ENCODE results near the gene F8. TPM values are rescaled to one million over a fixed set of nuclear protein-coding genes. Genes with fewer than 3 reads are reported as not detected.
"Not testable (repeated sequence)": the region's sequence is repeated elsewhere in the genome, so short reads cannot be mapped to it uniquely, and the experiment has no call there.

The F8 gene
- total and polyA plus RNA-seq, 2 of the 4 experiments (the other 2 are of a cell fraction), result 1.4 to 1.5 TPM

- 100% methylated on average over 2 of the region's 11 CpGs; no CpG with 5 or more reads in 1 of the 2 experiments for WGBS, 2 experiments (ENCODE audit: extremely low coverage in 2 of 2, insufficient read length in 1 of 2)
Observed at GRCh38 chrX:154910528-154910927, 112.0 kb downstream of the F8 start.

DNA sequence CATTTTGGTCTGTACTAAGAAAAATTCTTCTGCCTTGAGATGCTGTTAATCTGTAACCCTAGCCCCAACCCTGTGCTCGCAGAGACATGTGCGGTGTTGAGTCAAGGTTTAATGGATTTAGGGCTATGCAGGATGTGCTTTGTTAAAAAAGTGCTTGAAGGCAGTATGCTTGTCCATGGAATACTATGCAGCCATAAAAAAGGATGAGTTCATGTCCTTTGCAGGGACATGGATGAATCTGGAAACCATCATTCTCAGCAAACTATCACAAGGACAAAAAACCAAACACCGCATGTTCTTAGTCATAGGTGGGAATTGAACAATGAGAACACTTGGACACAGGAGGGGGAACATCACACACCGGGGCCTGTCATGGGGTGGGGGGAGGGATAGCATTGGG is 112.5 kb downstream of the F8 start:
- ATAC-seq (ENCODE audit: low read depth); intact Hi-C loops (cut with micrococcal nuclease): not testable (repeated sequence)

More at GRCh38 chrX:154910528-154910927, 112.0 kb downstream of the F8 start:
- H3K23ac ChIP-seq (ENCODE audit: low read depth, low read length); H2BK15ac ChIP-seq (ENCODE audit: low read depth, low read length); H3K27me3 ChIP-seq (ENCODE audit: control insufficient read depth, insufficient read depth, low read length); ATAC-seq (ENCODE audit: low read depth); POLR2A ChIA-PET (ENCODE audit: unreplicated experiment); H3K4me3 ChIP-seq (ENCODE audit: insufficient read depth, low read depth, low read length); H3K9me3 ChIP-seq (ENCODE audit: control insufficient read depth, insufficient read depth, low read length); H3K4me1 ChIP-seq (ENCODE audit: control insufficient read depth, insufficient read depth, low read length); dilution Hi-C loops (cut with HindIII; ENCODE audit: low sequenced_read_pairs, unreplicated experiment); H3K36me3 ChIP-seq (ENCODE audit: control insufficient read depth, insufficient read depth, low read length); H4K20me1 ChIP-seq (ENCODE audit: insufficient read depth, low read length); BruUV-seq (replicated peaks); H2AK9ac ChIP-seq (replicated peaks; ENCODE audit: low read depth, low read length, poor library complexity); H3K9ac ChIP-seq (ENCODE audit: low read depth, low read length); H2BK20ac ChIP-seq (ENCODE audit: low read depth, low read length); H4K5ac ChIP-seq (ENCODE audit: low read depth, low read length); H2BK120ac ChIP-seq (ENCODE audit: low read depth, low read length); H4K91ac ChIP-seq (ENCODE audit: insufficient read depth, low read depth, low read length); H4K8ac ChIP-seq (ENCODE audit: low read depth in 2 of 2, low read length in 2 of 2); H2AK5ac ChIP-seq (ENCODE audit: low read depth, low read length); H3K79me1 ChIP-seq (ENCODE audit: low read depth in 1 of 2, low read length in 2 of 2); intact Hi-C loops (cut with micrococcal nuclease); H3K18ac ChIP-seq (ENCODE audit: low read depth, low read length); H3K56ac ChIP-seq (ENCODE audit: extremely low read depth, insufficient read depth, low read length); DNase-seq; H3K9me1 ChIP-seq (ENCODE audit: insufficient read depth, low read length); CTCF ChIA-PET; H3K4ac ChIP-seq (ENCODE audit: low read depth, low read length); H3K4me2 ChIP-seq (ENCODE audit: low read depth, low read length); H3K27ac ChIP-seq (ENCODE audit: insufficient read depth, low read length); H2AFZ ChIP-seq (replicated peaks; ENCODE audit: low read length, poor library complexity); H2BK5ac ChIP-seq (ENCODE audit: low read depth, low read length, poor library complexity, severe bottlenecking); in situ Hi-C loops (cut with MboI; ENCODE audit: low sequenced_read_pairs); H3K14ac ChIP-seq (replicated peaks; ENCODE audit: low read depth, low read length): not testable (repeated sequence)

More for the DNA sequence above, 112.5 kb downstream of the F8 start:
- 83% methylated on average over 1 of the region's 4 CpGs; no CpG with 5 or more reads in 1 of the 2 experiments for WGBS, 2 experiments (ENCODE audit: extremely low coverage in 2 of 2, insufficient read length in 1 of 2)
- H3K9me3 ChIP-seq (ENCODE audit: control insufficient read depth, insufficient read depth, low read length); H3K14ac ChIP-seq (replicated peaks; ENCODE audit: low read depth, low read length); in situ Hi-C loops (cut with MboI; ENCODE audit: low sequenced_read_pairs); H4K5ac ChIP-seq (ENCODE audit: low read depth, low read length); H4K91ac ChIP-seq (ENCODE audit: insufficient read depth, low read depth, low read length); H2BK5ac ChIP-seq (ENCODE audit: low read depth, low read length, poor library complexity, severe bottlenecking); H4K8ac ChIP-seq (ENCODE audit: low read depth in 2 of 2, low read length in 2 of 2); H3K27ac ChIP-seq (ENCODE audit: insufficient read depth, low read length); H2BK120ac ChIP-seq (ENCODE audit: low read depth, low read length); BruUV-seq (replicated peaks); DNase-seq; H2AK9ac ChIP-seq (replicated peaks; ENCODE audit: low read depth, low read length, poor library complexity); H3K4ac ChIP-seq (ENCODE audit: low read depth, low read length); H3K27me3 ChIP-seq (ENCODE audit: control insufficient read depth, insufficient read depth, low read length); H2AK5ac ChIP-seq (ENCODE audit: low read depth, low read length); H3K9me1 ChIP-seq (ENCODE audit: insufficient read depth, low read length); H3K18ac ChIP-seq (ENCODE audit: low read depth, low read length); H3K36me3 ChIP-seq (ENCODE audit: control insufficient read depth, insufficient read depth, low read length); H3K4me3 ChIP-seq (ENCODE audit: insufficient read depth, low read depth, low read length); H3K23ac ChIP-seq (ENCODE audit: low read depth, low read length); H3K56ac ChIP-seq (ENCODE audit: extremely low read depth, insufficient read depth, low read length); H2BK20ac ChIP-seq (ENCODE audit: low read depth, low read length); H2AFZ ChIP-seq (replicated peaks; ENCODE audit: low read length, poor library complexity); POLR2A ChIA-PET (ENCODE audit: unreplicated experiment); H3K79me1 ChIP-seq (ENCODE audit: low read depth in 1 of 2, low read length in 2 of 2); dilution Hi-C loops (cut with HindIII; ENCODE audit: low sequenced_read_pairs, unreplicated experiment); H2BK15ac ChIP-seq (ENCODE audit: low read depth, low read length); H4K20me1 ChIP-seq (ENCODE audit: insufficient read depth, low read length); H3K4me1 ChIP-seq (ENCODE audit: control insufficient read depth, insufficient read depth, low read length); H3K4me2 ChIP-seq (ENCODE audit: low read depth, low read length); H3K9ac ChIP-seq (ENCODE audit: low read depth, low read length): not testable (repeated sequence)
- CTCF ChIA-PET, result interaction anchor here (2.2 kb wide), 1 partner anchor 8 kb away, joined by 15 read pairs; no protein-coding TSS in a partner anchor
